Fibroblast of lung (primary cell): Measurements from ENCODE around the gene FCHO1. TPM values are rescaled to one million over a fixed set of nuclear protein-coding genes. Genes with fewer than 3 reads are reported as not detected.

Source experiments
- DNase-seq, 2 donors: peaks; one replicate each; pipeline versions ENCODE4 v3.0.0 to v3.0.0-alpha.2; 2010; ENCODE audit warnings: low read depth in 2 of 2
- H2AFZ ChIP-seq: 2 replicates; pipeline ENCODE4 v1.5.1; 2012; ENCODE audit warnings: low read length, control low read depth, inconsistent platforms
- H3K27ac ChIP-seq: 2 replicates; pipeline ENCODE4 v1.5.1; 2011; ENCODE audit warnings: low read length, control low read depth; ENCODE audit not compliant: insufficient read depth
- H3K27me3 ChIP-seq: 2 replicates; pipeline ENCODE4 v1.5.1; 2011; ENCODE audit warnings: mild to moderate bottlenecking, low read length; ENCODE audit not compliant: control insufficient read depth, insufficient read depth
- H3K36me3 ChIP-seq: 2 replicates; pipeline ENCODE4 v1.5.1; 2011; ENCODE audit warnings: low read length; ENCODE audit not compliant: control insufficient read depth, insufficient read depth
- H3K4me1 ChIP-seq: 2 replicates; pipeline ENCODE4 v1.5.1; 2011; ENCODE audit warnings: low read length; ENCODE audit not compliant: control insufficient read depth, insufficient read depth; ENCODE audit errors: extremely low read depth
- H3K4me2 ChIP-seq: 2 replicates; pipeline ENCODE4 v1.5.1; 2011; ENCODE audit warnings: low read length, control low read depth; ENCODE audit not compliant: insufficient read depth; ENCODE audit errors: extremely low read depth
- H3K4me3 ChIP-seq, 4 experiments: fragments of 200-600 bp in 1 of 4; sonication (generic) in 1 of 4; replicated peaks in 1 of 4; 2 replicates each; pipeline ENCODE4 v1.5.1; 2011 to 2016; ENCODE audit warnings: low read length in 4 of 4, low read depth in 3 of 4, mild to moderate bottlenecking in 3 of 4, control low read depth in 2 of 4, inconsistent platforms in 1 of 4, mixed read lengths in 1 of 4; ENCODE audit not compliant: insufficient read depth in 1 of 4; ENCODE audit errors: control extremely low read depth in 1 of 4
- H3K79me2 ChIP-seq: 2 replicates; pipeline ENCODE4 v1.5.1; 2012; ENCODE audit warnings: mild to moderate bottlenecking, low read length, inconsistent platforms; ENCODE audit not compliant: control insufficient read depth, insufficient read depth
- H3K9ac ChIP-seq: 2 replicates; pipeline ENCODE4 v1.5.1; 2011; ENCODE audit warnings: mild to moderate bottlenecking, low read length, control low read depth; ENCODE audit not compliant: insufficient read depth
- H3K9me3 ChIP-seq: 2 replicates; pipeline ENCODE4 v1.5.1; 2012; ENCODE audit warnings: low read depth, low read length; ENCODE audit not compliant: control insufficient read depth, insufficient read depth
- H4K20me1 ChIP-seq: 2 replicates; pipeline ENCODE4 v1.5.1; 2011; ENCODE audit warnings: low read length; ENCODE audit not compliant: control insufficient read depth, insufficient read depth; ENCODE audit errors: extremely low read depth
- CTCF ChIP-seq, 2 donors: IDR thresholded peaks in 1 of 2; conservative IDR thresholded peaks in 1 of 2; 1 replicate in 1 of 2; 2 replicates in 1 of 2; pipeline ENCODE4 v1.5.1; 2011 to 2012; ENCODE audit warnings: low read length in 2 of 2, control low read depth in 1 of 2, inconsistent platforms in 1 of 2, low read depth in 1 of 2, mild to moderate bottlenecking in 1 of 2
- EZH2 ChIP-seq: IDR thresholded peaks from 2 replicates; pipeline ENCODE4 v1.5.1; 2012; ENCODE audit warnings: low read length, control low read depth, mild to moderate bottlenecking; ENCODE audit errors: missing control alignments
- polyA plus RNA-seq, 2 donors: library from polyadenylated mRNA; depleted of rRNA in 1 of 2; stranded (reverse) in 1 of 2; unstranded in 1 of 2; fragments of >200 nt; gene quantifications; 2 replicates each; pipeline ENCODE4 v1.2.1, GENCODE V29; 2011 to 2012; ENCODE audit warnings: missing spikeins in 1 of 2
- total RNA-seq: library from RNA; depleted of rRNA; stranded (reverse); fragments of >200 nt; gene quantifications from 2 replicates; pipeline ENCODE4 v1.2.1, GENCODE V29; 2014

FCHO1 gene
- total and polyA plus RNA-seq, 2 donors (not counting 1 experiment from before 2014, with no cell fraction given) = 0.07 to 0.33 TPM

GRCh38 chr19:17778251-17778967, 27.1 kb downstream of the FCHO1 start:
- peaks cover 3% of the 10 kb centered on the region for H3K4me1 ChIP-seq
- no peaks in the 10 kb centered on the region for H3K79me2 ChIP-seq
- no peaks in the 10 kb centered on the region for H3K36me3 ChIP-seq
- no peak overlapping the region for H3K4me2 ChIP-seq
- DNase-seq = peak in 1 of 2 donors; percentile 25
- H3K27ac ChIP-seq = no peak overlapping the region
- H3K9ac ChIP-seq = no peak overlapping the region
- no peaks in the 10 kb centered on the region for H3K27me3 ChIP-seq
- H3K4me3 ChIP-seq = no peak overlapping the region
- no peaks in the 10 kb centered on the region for H4K20me1 ChIP-seq
- TF ChIP-seq EZH2 (no peak), CTCF (conservative IDR thresholded peaks at IDR 0.05 in 1 of 2, IDR thresholded peaks at IDR 0.05 in 1 of 2; ENCODE audit: low read depth in 1 of 2, low read length in 2 of 2) (no peak)
- H3K9me3 ChIP-seq = no peaks in the 10 kb centered on the region
- no peak overlapping the region for H2AFZ ChIP-seq

- H3K4me2 ChIP-seq = no peak overlapping the region
- no peaks in the 10 kb centered on the region for H3K79me2 ChIP-seq
Observed at GRCh38 chr19:17778968-17779929, 28.0 kb downstream of the FCHO1 start.

More at GRCh38 chr19:17778968-17779929, 28.0 kb downstream of the FCHO1 start:
- Histone ChIP-seq H3K36me3 (no peaks in the 10 kb centered on the region), H4K20me1 (no peaks in the 10 kb centered on the region), H3K27ac (no peak overlapping the region), H3K9ac (no peak overlapping the region), H3K4me1 (peaks cover 3% of the 10 kb centered on the region), H3K9me3 (no peaks in the 10 kb centered on the region), H3K27me3 (no peaks in the 10 kb centered on the region), H2AFZ (peak overlapping the region; percentile 49), H3K4me3 (no peak overlapping the region)
- no peak for TF ChIP-seq EZH2
- no peak for TF ChIP-seq CTCF (conservative IDR thresholded peaks at IDR 0.05 in 1 of 2, IDR thresholded peaks at IDR 0.05 in 1 of 2; ENCODE audit: low read depth in 1 of 2, low read length in 2 of 2)
- peak; percentile 21 to 48 for DNase-seq
